ENCODE results near the gene SPEF2.
"Not testable (repeated sequence)": the region's sequence is repeated elsewhere in the genome, so short reads cannot be mapped to it uniquely, and the experiment has no call there.

SPEF2 gene

DNA sequence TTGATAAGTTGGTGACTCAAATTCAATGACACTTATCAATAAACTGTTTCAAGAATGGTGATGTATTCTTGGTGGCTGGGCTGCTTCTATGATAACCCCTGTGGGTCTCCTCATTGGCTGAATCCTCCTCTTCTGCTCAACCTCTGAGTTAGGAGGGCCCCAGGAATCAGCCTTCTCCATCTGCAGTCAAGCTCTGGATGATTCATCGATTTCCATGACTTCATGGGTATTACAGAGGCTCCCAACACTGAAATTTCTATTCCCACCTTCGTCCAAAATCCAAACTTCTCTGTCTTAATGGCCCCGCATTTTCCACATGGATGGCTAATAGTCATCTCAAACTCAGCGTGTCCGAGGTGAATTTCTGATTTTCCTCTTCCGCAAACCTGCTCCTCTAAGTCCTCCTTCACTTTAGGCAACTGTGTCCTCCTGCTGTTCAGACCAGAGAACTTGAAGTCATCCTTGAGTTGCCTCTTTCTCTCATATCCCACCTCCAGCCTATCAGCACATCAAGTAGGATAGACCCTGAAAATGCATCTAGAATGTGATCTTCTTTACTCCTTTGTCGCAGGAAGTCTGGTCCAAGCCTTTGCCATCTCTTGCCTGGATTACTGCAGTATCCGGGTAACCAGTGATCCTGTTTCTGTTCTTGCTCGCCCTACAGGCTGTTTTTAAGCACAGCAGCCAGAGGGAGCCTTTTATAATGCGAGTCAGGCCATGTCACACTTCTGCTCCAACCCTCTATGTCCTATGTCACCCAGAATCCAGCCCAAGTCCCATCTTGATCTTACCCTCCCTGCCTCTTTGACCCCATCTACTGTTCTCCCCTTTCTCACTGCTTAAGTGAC is 197.7 kb downstream of the SPEF2 start:
- in situ Hi-C loops (cut with HindIII; ENCODE audit: low sequenced_read_pairs), result no loop called here

GRCh38 chr5:35816881-35817521 is 199.3 kb downstream of the SPEF2 start:
- in situ Hi-C loops (cut with HindIII; ENCODE audit: low sequenced_read_pairs), result no loop called here

DNA sequence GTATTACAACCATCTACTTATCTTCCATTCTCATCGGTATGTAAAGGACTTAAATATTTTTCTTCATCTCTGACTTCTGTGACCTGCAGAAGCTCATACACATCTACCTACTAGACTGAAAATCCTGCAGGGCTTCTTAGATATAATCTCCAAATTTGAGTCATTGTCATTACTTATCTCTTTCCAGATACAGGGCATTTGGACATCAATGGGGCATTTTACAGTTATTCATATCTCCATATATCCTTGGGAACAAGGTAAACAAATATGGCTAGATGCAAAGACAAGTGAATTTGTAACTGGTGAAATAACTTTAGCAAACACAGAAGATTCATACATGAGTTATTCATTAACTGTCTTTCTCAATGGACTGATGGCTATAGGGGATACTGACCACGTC is 201.4 kb downstream of the SPEF2 start:
- in situ Hi-C loops (cut with HindIII; ENCODE audit: low sequenced_read_pairs), result no loop called here

DNA sequence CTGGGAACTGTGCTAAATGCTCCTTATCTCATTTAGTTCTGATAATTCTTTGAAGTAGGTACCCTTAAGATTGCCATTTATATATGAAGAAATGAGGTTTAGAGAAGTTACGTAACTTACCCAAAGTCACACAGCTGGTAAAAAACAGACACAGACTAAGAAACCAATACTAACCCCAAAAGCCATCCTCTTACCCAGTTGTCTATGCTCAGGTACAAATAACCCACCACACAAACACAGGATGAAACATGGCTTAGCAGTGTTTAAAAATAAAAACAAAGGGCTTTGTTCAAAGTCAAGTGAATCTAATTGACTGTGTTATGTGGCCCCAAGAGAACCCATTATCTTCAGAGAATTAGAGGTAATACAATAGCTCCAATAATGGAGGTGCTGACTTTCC is 202.0 kb downstream of the SPEF2 start:
- in situ Hi-C loops (cut with HindIII; ENCODE audit: low sequenced_read_pairs), result no loop called here

DNA sequence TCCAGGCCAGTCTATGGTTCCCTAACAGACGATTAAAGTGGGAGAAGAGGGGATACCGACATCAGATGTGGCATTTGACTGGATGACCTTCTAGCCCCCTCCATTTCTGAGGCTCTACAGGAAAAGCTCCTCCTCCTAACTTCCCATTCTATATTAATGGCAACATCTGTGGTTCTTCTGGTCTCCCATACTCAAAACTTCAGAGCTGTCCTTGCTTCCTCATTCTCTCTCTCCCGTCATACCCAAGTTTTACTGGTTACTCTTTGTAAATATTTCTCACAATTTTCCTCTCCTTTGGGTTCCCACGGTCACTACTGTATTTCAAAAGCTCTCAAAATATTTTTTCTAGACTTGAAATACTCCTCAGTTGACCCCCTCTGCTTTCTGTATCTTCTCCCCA is 203.1 kb downstream of the SPEF2 start:
- in situ Hi-C loops (cut with HindIII; ENCODE audit: low sequenced_read_pairs), result no loop called here

GRCh38 chr5:35821513-35821912 is 203.8 kb downstream of the SPEF2 start:
- in situ Hi-C loops (cut with HindIII; ENCODE audit: low sequenced_read_pairs), result no loop called here

- in situ Hi-C loops (cut with HindIII; ENCODE audit: low sequenced_read_pairs), result no loop called here
Measured at GRCh38 chr5:35822511-35822910, 204.8 kb downstream of the SPEF2 start.

DNA sequence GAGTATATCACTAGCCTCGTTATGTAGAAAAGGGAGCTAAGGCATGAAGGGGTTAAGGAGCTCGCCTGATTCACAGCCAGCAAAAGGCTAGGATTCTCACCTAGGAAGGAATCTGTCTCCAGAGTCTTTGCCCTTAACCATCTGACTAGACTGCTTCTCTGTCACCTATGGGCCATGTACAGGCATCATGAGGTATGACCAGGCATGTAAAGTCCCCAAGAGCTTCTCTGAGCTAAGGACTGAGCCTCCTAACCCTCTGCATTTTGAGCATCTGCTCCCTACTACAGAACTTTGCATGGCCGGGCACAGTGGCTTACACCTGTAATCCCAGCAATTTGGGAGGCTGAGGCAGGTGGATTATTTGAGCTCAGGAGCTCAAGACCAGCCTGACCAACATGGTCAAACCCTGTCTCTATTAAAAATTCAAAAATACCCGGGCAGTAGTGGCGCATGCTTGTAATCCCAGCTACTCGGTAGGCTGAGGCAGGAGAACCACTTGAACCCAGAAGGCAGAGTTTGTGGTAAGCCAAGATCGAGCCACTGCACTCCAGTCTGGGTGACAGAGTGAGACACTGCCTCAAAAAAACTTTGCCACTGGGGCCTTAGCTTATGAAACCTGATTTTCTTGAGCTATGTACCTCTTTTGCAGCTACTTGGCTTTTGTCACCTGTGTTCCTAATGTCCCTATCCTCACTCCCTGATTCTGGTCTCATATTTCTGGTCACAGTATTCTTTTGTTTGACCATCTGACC is 205.9 kb downstream of the SPEF2 start:
- in situ Hi-C loops (cut with HindIII; ENCODE audit: low sequenced_read_pairs), result no loop called here

- in situ Hi-C loops (cut with HindIII; ENCODE audit: low sequenced_read_pairs), result no loop called here
Measured at GRCh38 chr5:35826056-35826455, 208.4 kb downstream of the SPEF2 start.

DNA sequence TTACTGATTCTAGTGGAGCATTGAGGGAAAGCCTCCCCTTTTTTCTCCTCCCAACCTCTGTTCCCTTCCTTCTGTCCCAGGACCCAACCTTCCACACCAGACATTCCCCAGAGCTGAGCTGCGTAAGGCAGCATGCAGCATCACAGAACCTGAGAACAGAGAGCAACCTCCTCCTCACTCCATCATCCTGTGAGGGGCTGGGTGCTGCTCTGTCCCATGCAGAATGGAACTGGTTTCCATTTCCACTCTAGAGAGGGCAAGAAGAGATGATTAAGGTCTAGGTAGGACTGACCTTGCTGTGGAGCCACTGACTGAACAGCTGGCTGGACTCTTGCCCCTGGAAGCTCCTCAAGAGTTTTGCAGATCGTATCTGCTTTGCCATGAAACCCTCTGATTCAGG is 208.9 kb downstream of the SPEF2 start:
- in situ Hi-C loops (cut with HindIII; ENCODE audit: low sequenced_read_pairs), result no loop called here

DNA sequence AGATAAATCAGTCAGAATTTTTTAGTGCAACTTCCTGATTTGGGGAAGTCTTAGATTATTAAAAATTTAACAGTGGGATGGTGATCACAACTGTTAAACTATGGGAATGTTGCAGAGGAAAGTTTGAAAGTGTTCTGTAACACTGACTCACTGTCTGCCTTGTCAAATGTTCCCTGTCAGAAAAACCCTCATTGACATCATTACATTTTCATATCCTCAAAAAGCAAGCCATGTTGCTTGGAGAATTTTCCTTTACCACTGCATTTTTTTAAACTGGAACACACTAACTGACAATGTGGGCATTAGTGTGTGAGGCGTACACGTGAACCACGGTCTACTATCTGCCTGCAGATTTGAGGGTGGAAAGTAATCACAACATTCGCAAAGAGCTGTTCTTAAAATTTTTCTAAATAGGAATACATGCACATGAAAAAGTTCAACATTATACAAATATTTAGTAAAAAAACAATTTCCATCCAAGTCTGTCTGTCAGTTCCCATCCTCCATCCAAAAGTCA is 210.5 kb downstream of the SPEF2 start:
- in situ Hi-C loops (cut with HindIII; ENCODE audit: low sequenced_read_pairs), result no loop called here

DNA sequence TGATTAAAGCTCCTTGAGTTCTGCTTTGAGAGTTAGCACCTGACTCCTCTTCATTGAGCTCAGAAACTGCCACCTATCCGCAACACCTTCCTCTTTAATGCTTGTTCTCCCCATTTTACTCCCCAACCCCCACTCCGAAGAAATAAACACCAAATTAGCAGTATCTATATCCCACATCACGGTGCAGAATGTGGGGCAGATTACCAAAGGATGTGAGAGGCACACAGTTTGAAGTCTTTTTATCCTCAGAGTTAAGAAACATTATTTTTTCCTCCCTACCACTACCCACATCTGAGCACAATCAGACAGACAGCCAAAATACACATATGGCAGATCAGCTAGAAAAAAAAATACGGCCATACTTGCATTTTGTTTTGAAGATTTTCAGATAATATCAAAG is 212.9 kb downstream of the SPEF2 start:
- in situ Hi-C loops (cut with HindIII; ENCODE audit: low sequenced_read_pairs), result no loop called here

- in situ Hi-C loops (cut with HindIII; ENCODE audit: low sequenced_read_pairs), result no loop called here
Measured at GRCh38 chr5:35832762-35833161, 215.1 kb downstream of the SPEF2 start.

GRCh38 chr5:35833224-35833623 is 215.6 kb downstream of the SPEF2 start:
- in situ Hi-C loops (cut with HindIII; ENCODE audit: low sequenced_read_pairs), result no loop called here

DNA sequence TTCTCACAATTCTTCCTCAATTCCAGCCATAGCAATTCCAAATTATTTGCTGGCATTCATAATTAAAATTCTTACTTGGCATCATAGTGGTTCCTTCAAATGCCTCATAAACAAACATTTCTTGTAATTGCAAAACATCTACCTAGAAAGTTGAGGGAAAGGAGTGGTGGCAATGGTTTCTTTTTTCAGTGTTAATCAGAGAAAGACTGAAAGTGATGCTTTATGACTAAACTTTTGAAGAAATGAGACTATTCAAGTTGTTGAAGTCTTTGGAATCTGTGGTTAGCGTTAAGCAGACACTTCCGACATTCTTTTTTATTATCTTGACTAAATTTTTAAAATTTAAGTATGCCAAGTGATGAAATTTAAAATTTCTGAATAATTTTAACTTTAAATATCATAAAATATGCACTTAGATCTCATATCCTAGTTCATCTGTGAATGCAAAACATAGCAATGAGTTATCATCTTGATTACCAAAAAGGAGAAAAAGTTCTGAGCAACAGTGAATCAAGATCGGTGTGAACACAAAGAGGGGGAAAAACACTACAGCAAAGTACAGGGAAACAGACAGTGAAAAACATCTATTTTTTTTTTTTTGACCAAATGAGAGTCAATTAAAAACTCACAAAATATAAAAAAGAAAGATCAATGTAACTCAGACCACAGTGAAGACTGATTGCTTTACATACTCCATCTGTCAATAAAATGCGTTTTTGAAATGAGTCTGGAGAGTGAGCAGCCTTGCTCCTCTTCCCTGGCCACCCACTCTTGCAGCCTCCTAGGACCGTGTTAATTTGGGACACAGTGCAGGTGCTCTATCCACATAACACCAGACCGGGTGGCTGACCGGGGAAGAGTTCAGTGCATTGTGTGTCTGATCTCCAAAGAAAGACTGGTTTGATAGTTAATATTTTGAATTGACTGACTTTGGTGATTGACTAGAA is 218.4 kb downstream of the SPEF2 start:
- in situ Hi-C loops (cut with HindIII; ENCODE audit: low sequenced_read_pairs), result no loop called here

DNA sequence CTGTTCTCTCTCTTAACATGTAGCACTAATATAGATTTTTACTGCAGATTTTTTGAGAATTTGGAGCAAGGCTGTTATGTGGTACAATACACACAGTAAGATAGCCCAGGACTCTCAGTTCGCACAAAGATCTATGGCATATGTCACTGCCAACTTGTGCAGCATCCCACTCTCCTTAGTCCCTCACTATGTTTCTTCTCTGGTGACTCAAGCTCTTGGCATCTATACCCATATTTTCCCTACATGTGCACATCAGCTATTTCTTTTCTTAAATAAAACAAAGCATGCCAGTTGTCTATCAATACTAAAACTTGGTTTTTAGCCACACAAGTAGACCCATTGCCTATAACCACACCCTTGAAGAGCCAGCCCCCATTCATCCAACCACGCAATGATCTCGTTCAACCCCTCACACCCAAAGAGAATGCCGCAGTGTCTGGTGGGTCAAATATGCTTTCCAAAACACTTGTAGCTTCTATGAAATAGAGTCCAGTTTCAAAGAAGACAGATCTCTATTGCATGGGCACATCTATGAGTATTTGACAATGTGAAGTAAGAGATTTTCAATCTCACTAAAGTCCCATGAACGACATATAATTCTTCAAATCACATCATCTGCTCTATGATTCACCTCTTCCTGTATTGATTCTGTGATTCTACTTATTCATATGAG is 220.8 kb downstream of the SPEF2 start:
- in situ Hi-C loops (cut with HindIII; ENCODE audit: low sequenced_read_pairs), result no loop called here

- in situ Hi-C loops (cut with HindIII; ENCODE audit: low sequenced_read_pairs), result no loop called here
Measured at GRCh38 chr5:35842856-35843255, 225.2 kb downstream of the SPEF2 start.

- in situ Hi-C loops (cut with HindIII; ENCODE audit: low sequenced_read_pairs), result not testable (repeated sequence)
Measured at GRCh38 chr5:35845508-35845907, 227.8 kb downstream of the SPEF2 start.

GRCh38 chr5:35847491-35847890 is 229.8 kb downstream of the SPEF2 start:
- in situ Hi-C loops (cut with HindIII; ENCODE audit: low sequenced_read_pairs), result no loop called here

DNA sequence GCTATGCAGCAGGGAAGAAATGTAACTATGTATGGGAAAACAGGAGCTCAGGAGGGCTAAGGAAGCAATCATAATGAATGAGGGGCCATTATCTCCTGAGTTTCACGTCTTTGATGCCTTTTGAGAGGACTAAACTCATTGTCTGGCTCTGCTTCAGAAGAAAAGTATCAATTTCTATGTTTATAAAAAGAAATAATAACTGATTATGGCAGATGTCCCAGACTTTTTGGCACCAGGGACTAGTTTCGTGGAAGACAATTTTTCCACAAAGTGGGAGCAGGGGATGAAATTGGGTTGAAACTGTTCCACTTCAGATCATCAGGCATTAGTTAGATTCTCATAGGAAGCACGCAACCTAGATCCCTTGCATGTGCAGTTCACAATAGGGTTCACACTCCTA is 230.3 kb downstream of the SPEF2 start:
- in situ Hi-C loops (cut with HindIII; ENCODE audit: low sequenced_read_pairs), result no loop called here
